HFFc6 (cell line): ENCODE data around the gene LAMA2. TPM values are rescaled to one million over a fixed set of nuclear protein-coding genes. Genes with fewer than 3 reads are reported as not detected.
A peak's percentile ranks its signal among the peaks of the same experiment; 100 is the strongest.

Experiments used
- DNase-seq: peaks from one replicate; pipeline ENCODE4 v3.0.0-alpha.2; 2018
- H3K27ac Mint-ChIP-seq: 2 replicates; pipeline ENCODE4 v1.8.0; 2020; ENCODE audit warnings: mild to moderate bottlenecking, mixed read lengths
- H3K27me3 Mint-ChIP-seq: 2 replicates; pipeline ENCODE4 v1.8.0; 2021; ENCODE audit warnings: mild to moderate bottlenecking, moderate library complexity, mixed read lengths; ENCODE audit not compliant: insufficient read depth
- H3K36me3 Mint-ChIP-seq: 2 replicates; pipeline ENCODE4 v1.8.0; 2021; ENCODE audit warnings: low read depth, mixed read lengths
- H3K4me1 Mint-ChIP-seq: 2 replicates; pipeline ENCODE4 v1.8.0; 2020; ENCODE audit warnings: low read depth, mixed read lengths
- H3K4me3 Mint-ChIP-seq: 2 replicates; pipeline ENCODE4 v1.8.0; 2020; ENCODE audit warnings: mild to moderate bottlenecking, moderate library complexity, mixed read lengths
- H3K9me3 Mint-ChIP-seq: 2 replicates; pipeline ENCODE4 v1.8.0; 2020; ENCODE audit warnings: mild to moderate bottlenecking, mixed read lengths
- CTCF ChIP-seq: fragments of 200-600 bp; sonication (generic); IDR thresholded peaks from 2 replicates; pipeline ENCODE4 v1.5.0; 2021; ENCODE audit warnings: antibody characterized with exemption, mild to moderate bottlenecking
- total RNA-seq, 6 experiments: library from RNA; stranded (reverse); fragmentation: NEBNext Ultra II Directional; extraction: Animal tissue kit (Norgen Biotek cat#: 25700); gene quantifications; 2 replicates in 1 of 6; 3 replicates in 5 of 6; pipeline ENCODE4 v1.2.3, GENCODE V29; 2021

Gene LAMA2
- total RNA-seq, 6 experiments from 2014 or later = 8.2 to 14.3 (median 10.5) TPM

- H3K27ac Mint-ChIP-seq = 0 out of 2 replicates have a peak overlapping the region, but pooled peaks have one; percentile 0
Measured at GRCh38 chr6:129317931-129318820, 435.2 kb downstream of the LAMA2 start.

GRCh38 chr6:129320892-129321291 is 438.0 kb downstream of the LAMA2 start:
- H3K27ac Mint-ChIP-seq = no peak overlapping the region
- no peaks in the 10 kb centered on the region for H3K36me3 Mint-ChIP-seq
- no peak for TF ChIP-seq CTCF
- H3K4me3 Mint-ChIP-seq = no peak overlapping the region
- H3K27me3 Mint-ChIP-seq = no peaks in the 10 kb centered on the region
- peaks cover 23% of the 10 kb centered on the region for H3K4me1 Mint-ChIP-seq
- no peaks in the 10 kb centered on the region for H3K9me3 Mint-ChIP-seq
- DNase-seq = no peak

More at GRCh38 chr6:129317931-129318820, 435.2 kb downstream of the LAMA2 start:
- DNase-seq = peak; percentile 18
- Mint-ChIP-seq H3K4me3 (peak overlapping the region; percentile 50), H3K9me3 (no peaks in the 10 kb centered on the region), H3K27me3 (no peaks in the 10 kb centered on the region), H3K36me3 (no peaks in the 10 kb centered on the region), H3K4me1 (peaks cover 30% of the 10 kb centered on the region)
- no peak for TF ChIP-seq CTCF

GRCh38 chr6:129321303-129321702 is 438.4 kb downstream of the LAMA2 start:
- H3K27ac Mint-ChIP-seq = no peak overlapping the region
- no peaks in the 10 kb centered on the region for H3K27me3 Mint-ChIP-seq
- no peaks in the 10 kb centered on the region for H3K36me3 Mint-ChIP-seq
- no peak for DNase-seq
- H3K4me1 Mint-ChIP-seq = peaks cover 23% of the 10 kb centered on the region
- no peaks in the 10 kb centered on the region for H3K9me3 Mint-ChIP-seq
- TF ChIP-seq CTCF = no peak
- H3K4me3 Mint-ChIP-seq = no peak overlapping the region

GRCh38 chr6:129324345-129324744 is 441.4 kb downstream of the LAMA2 start:
- H3K9me3 Mint-ChIP-seq = no peaks in the 10 kb centered on the region
- H3K4me1 Mint-ChIP-seq = peaks cover 10% of the 10 kb centered on the region
- H3K36me3 Mint-ChIP-seq = no peaks in the 10 kb centered on the region
- DNase-seq = no peak
- no peak for TF ChIP-seq CTCF
- no peaks in the 10 kb centered on the region for H3K27me3 Mint-ChIP-seq
- H3K4me3 Mint-ChIP-seq = no peak overlapping the region
- no peak overlapping the region for H3K27ac Mint-ChIP-seq

GRCh38 chr6:129329678-129330077 is 446.7 kb downstream of the LAMA2 start:
- Mint-ChIP-seq H3K4me1 (no peaks in the 10 kb centered on the region), H3K36me3 (no peaks in the 10 kb centered on the region), H3K27me3 (no peaks in the 10 kb centered on the region), H3K27ac (no peak overlapping the region; the same call in 1 of the 2 replicates), H3K4me3 (no peak overlapping the region), H3K9me3 (no peaks in the 10 kb centered on the region)
- no peak for DNase-seq
- no peak for TF ChIP-seq CTCF
